HepG2 (cell line): Measurements from ENCODE around the gene GLCE. TPM values are rescaled to one million over a fixed set of nuclear protein-coding genes. Genes with fewer than 3 reads are reported as not detected.

Experiments
- ADNP ChIP-seq: sonication (generic); formaldehyde crosslinking; IDR thresholded peaks from 2 replicates; pipeline ENCODE4 v1.4.0; 2020; ENCODE audit warnings: missing genetic modification reagents
- ARHGAP35 ChIP-seq: sonication (generic); formaldehyde crosslinking; IDR thresholded peaks from 2 replicates; pipeline ENCODE4 v1.9.0; 2022; ENCODE audit warnings: mild to moderate bottlenecking, inconsistent platforms, moderate library complexity, missing genetic modification reagents, borderline replicate concordance
- ARNTL ChIP-seq: sonication (generic); formaldehyde crosslinking; IDR thresholded peaks from 2 replicates; pipeline ENCODE4 v1.4.0; 2020; ENCODE audit warnings: mild to moderate bottlenecking, missing genetic modification reagents
- CHCHD3 ChIP-seq: sonication (generic); formaldehyde crosslinking; IDR thresholded peaks from 2 replicates; pipeline ENCODE4 v1.8.0; 2022; ENCODE audit warnings: mild to moderate bottlenecking, missing genetic modification reagents, moderate library complexity
- CREB1 ChIP-seq, 2 experiments: fragments of 450-650 bp in 1 of 2; IDR thresholded peaks; 2 replicates each; pipeline ENCODE4 v1.6.1; 2016 to 2017; ENCODE audit warnings: control low read depth in 1 of 2, mild to moderate bottlenecking in 1 of 2, missing compliant biosample characterization in 1 of 2, missing genetic modification characterization in 1 of 2
- DMTF1 ChIP-seq: sonication (generic); formaldehyde crosslinking; IDR thresholded peaks from 2 replicates; pipeline ENCODE4 v1.4.0; 2020; ENCODE audit warnings: mild to moderate bottlenecking, missing genetic modification reagents
- DNMT1 ChIP-seq: sonication (generic); formaldehyde crosslinking; IDR thresholded peaks from 2 replicates; pipeline ENCODE4 v1.5.1; 2020; ENCODE audit warnings: mild to moderate bottlenecking, missing genetic modification reagents
- KDM4B ChIP-seq: sonication (generic); formaldehyde crosslinking; IDR thresholded peaks from 2 replicates; pipeline ENCODE4 v1.4.0; 2020; ENCODE audit warnings: missing genetic modification reagents
- POGZ ChIP-seq: sonication (generic); formaldehyde crosslinking; IDR thresholded peaks from 2 replicates; pipeline ENCODE4 v1.4.0; 2020; ENCODE audit warnings: mild to moderate bottlenecking, missing genetic modification reagents
- POLR2AphosphoS5 ChIP-seq: IDR thresholded peaks from 2 replicates; pipeline ENCODE4 v1.6.1; 2012; ENCODE audit warnings: low read depth, low read length
- SCMH1 ChIP-seq: sonication (generic); formaldehyde crosslinking; IDR thresholded peaks from 2 replicates; pipeline ENCODE4 v1.9.0; 2021; ENCODE audit warnings: missing genetic modification reagents, mild to moderate bottlenecking, borderline replicate concordance
- SMAD9 ChIP-seq: sonication (generic); formaldehyde crosslinking; IDR thresholded peaks from 2 replicates; pipeline ENCODE4 v1.5.1; 2020; ENCODE audit warnings: mild to moderate bottlenecking, missing genetic modification reagents
- THAP11 ChIP-seq: IDR thresholded peaks from 2 replicates; pipeline ENCODE4 v1.6.1; 2016; ENCODE audit warnings: missing biosample characterization, missing genetic modification reagents
- U2AF2 ChIP-seq: fragments of 200-400 bp; formaldehyde crosslinking; IDR thresholded peaks from 2 replicates; pipeline ENCODE4 v1.6.1; 2017; ENCODE audit warnings: low read depth, mild to moderate bottlenecking, low read length
- ZBTB2 ChIP-seq: sonication (generic); formaldehyde crosslinking; IDR thresholded peaks from 2 replicates; pipeline ENCODE4 v1.8.0; 2022; ENCODE audit warnings: low read depth, missing genetic modification reagents
- ZBTB25 ChIP-seq: IDR thresholded peaks from 2 replicates; pipeline ENCODE4 v1.6.1; 2018; ENCODE audit warnings: missing genetic modification reagents
- ZNF224 ChIP-seq: sonication (generic); formaldehyde crosslinking; IDR thresholded peaks from 2 replicates; pipeline ENCODE4 v1.5.0; 2020; ENCODE audit warnings: mild to moderate bottlenecking, missing genetic modification reagents
- ZNF33B ChIP-seq: sonication (generic); formaldehyde crosslinking; IDR thresholded peaks from 2 replicates; pipeline ENCODE4 v1.5.1; 2020; ENCODE audit warnings: mild to moderate bottlenecking, missing genetic modification reagents
- ZNF672 ChIP-seq: sonication (generic); formaldehyde crosslinking; IDR thresholded peaks from 2 replicates; pipeline ENCODE4 v1.8.1; 2022; ENCODE audit warnings: missing genetic modification reagents
- ZNF674 ChIP-seq: sonication (generic); formaldehyde crosslinking; IDR thresholded peaks from 2 replicates; pipeline ENCODE4 v1.5.0; 2020; ENCODE audit warnings: low read depth, mild to moderate bottlenecking, missing genetic modification reagents
- ZNF720 ChIP-seq: sonication (generic); formaldehyde crosslinking; IDR thresholded peaks from 2 replicates; pipeline ENCODE4 v1.4.0; 2020; ENCODE audit warnings: missing genetic modification reagents
- ZNF781 ChIP-seq: sonication (generic); formaldehyde crosslinking; IDR thresholded peaks from 2 replicates; pipeline ENCODE4 v1.5.1; 2020; ENCODE audit warnings: borderline replicate concordance, mild to moderate bottlenecking, missing genetic modification reagents; ENCODE audit errors: not compliant biosample characterization
- ZNF800 ChIP-seq: sonication (generic); formaldehyde crosslinking; IDR thresholded peaks from 2 replicates; pipeline ENCODE4 v1.4.0; 2020; ENCODE audit warnings: missing genetic modification reagents
- polyA plus RNA-seq, 8 experiments: library from polyadenylated mRNA; depleted of rRNA in 3 of 8; stranded (reverse) in 7 of 8; unstranded in 1 of 8; fragments of >200 nt; fragmentation: Illumina TruSeq in 4 of 8; extraction: Trizol in 4 of 8; gene quantifications; 2 replicates each; pipeline versions ENCODE4 v1.2.1 to v1.2.3, GENCODE V29; 2011 to 2016; ENCODE audit warnings: low read depth in 4 of 8, missing spikeins in 1 of 8, mixed read lengths in 1 of 8; ENCODE audit not compliant: insufficient read depth in 1 of 8
- total RNA-seq, 5 experiments: library from RNA; depleted of rRNA; stranded (reverse); fragments of >200 nt; fragmentation: Illumina TruSeq; extraction: Trizol; gene quantifications; 2 replicates each; pipeline ENCODE4 v1.2.3, GENCODE V29; 2016; ENCODE audit warnings: low read depth in 1 of 5

GLCE gene
- total and polyA plus RNA-seq, 2 of the 13 experiments (the other 11 are each of a cell fraction or from before 2014, with no cell fraction given), result 12.9 to 23.4 TPM

GRCh38 chr15:69160141-69160993 lies at the start of gene GLCE (continued):
- TF ChIP-seq ZBTB2 (CRISPR knock-in tag) (peak; percentile 56; the same call in 1 of the 2 replicates), KDM4B (CRISPR knock-in tag) (no peak), CREB1 (IDR thresholded peaks at IDR 0.05) (peak; percentile 80), CREB1 (CRISPR knock-in tag; IDR thresholded peaks at IDR 0.05) (peak; percentile 79), ZNF800 (CRISPR knock-in tag) (no peak; the same call in 1 of the 2 replicates), POLR2AphosphoS5 (peak; percentile 89), ARHGAP35 (CRISPR knock-in tag) (peak; percentile 32), ZBTB25 (0 out of 2 replicates have a peak, but pooled peaks have one; percentile 29), U2AF2 (no peak), DNMT1 (no peak), ARNTL (CRISPR knock-in tag) (no peak), CHCHD3 (no peak), POGZ (CRISPR knock-in tag) (peak; percentile 68), ZNF33B (CRISPR knock-in tag) (no peak; the same call in 1 of the 2 replicates), ZNF674 (CRISPR knock-in tag) (0 out of 2 replicates have a peak, but pooled peaks have one; percentile 37), SCMH1 (CRISPR knock-in tag) (no peak), ZNF720 (CRISPR knock-in tag) (no peak), ZNF224 (no peak), ZNF781 (CRISPR knock-in tag) (no peak), ADNP (CRISPR knock-in tag) (no peak), THAP11 (CRISPR knock-in tag) (peak; percentile 73; the same call in 1 of the 2 replicates), ZNF672 (CRISPR knock-in tag) (no peak), SMAD9 (CRISPR knock-in tag) (no peak), DMTF1 (CRISPR knock-in tag) (no peak)
